ENCODE results near the gene TMEM271.

The TMEM271 gene

GRCh38 chr4:531721-532565, 44.2 kb downstream of the TMEM271 start:
- no peak for DNase-seq

GRCh38 chr4:531076-531475, 45.0 kb downstream of the TMEM271 start:
- no peak for DNase-seq

DNA sequence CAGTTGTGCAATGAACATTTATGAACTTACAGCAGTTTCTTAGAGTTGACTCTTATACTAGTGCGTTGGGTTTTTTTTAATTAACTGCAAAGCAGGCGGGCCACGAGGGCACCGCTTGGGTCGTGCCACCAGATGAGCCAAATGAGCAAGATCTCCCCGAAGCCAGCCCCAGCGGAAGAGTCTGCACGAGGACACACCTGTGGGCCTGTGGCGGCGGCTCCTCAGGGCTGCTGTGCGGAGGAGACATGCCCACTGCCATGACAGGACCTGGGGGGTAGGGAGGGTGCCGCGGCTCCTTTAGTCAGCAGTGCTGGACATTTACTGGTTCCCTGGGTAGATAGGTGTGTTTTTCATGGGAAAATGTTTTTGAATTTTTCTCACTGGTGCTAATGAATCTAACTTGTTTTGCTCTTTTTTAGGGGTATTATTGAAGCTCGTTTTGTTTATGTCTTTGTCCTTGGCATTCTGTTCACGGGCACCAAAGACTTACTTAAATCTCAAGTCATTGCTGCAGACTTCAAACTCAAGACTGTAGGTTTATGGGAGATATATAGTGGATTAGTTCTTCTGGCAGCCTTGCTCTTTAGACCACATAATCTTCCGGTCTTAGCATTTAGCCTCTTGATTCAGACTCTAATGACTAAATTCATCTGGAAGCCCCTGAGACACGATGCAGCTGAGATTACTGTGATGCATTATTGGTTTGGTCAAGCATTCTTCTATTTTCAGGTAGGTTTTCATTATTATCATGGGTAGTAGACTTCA, 45.9 kb downstream of the TMEM271 start:
- no peak for DNase-seq

DNA sequence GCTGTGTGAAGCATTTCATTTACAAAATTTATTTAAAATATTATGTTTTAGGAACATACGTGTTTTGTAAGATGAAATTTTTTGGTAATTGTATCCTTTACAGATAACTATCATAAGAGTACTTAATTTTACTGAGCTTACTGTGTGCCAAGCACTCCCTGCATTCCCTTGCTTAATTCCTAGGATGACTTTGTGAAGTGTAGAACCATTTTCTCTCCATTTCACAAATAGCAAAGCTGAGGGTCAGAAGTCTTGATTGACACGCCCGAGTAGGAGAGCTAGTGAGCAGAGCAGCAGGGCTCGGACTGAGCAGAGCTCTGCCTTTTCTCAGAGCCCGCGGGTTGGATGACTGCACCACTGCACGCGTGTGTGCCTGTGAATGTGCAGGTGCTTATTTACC, 46.5 kb downstream of the TMEM271 start:
- no peak for DNase-seq

DNA sequence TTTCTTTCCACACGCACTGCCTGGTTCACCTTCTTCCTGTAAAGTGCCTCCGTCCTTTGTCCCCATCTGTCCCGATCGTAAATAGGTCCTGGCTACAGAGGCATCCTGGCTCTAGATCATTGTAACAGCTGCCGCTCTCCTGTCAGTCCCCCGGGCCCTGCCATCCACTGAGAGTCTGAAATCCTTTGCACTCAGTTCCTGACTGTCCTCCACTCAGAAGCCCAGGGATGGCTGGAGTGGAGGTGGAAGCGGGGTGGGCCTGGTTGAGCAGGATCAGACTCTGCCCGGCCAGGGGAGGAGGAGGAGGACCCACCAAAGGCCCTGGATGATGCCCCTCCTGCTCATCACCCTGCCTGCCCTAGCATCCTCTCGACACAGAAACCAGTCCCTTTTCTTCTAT, 47.3 kb downstream of the TMEM271 start:
- DNase-seq = no peak

GRCh38 chr4:528296-528695, 47.8 kb downstream of the TMEM271 start:
- DNase-seq = no peak

DNA sequence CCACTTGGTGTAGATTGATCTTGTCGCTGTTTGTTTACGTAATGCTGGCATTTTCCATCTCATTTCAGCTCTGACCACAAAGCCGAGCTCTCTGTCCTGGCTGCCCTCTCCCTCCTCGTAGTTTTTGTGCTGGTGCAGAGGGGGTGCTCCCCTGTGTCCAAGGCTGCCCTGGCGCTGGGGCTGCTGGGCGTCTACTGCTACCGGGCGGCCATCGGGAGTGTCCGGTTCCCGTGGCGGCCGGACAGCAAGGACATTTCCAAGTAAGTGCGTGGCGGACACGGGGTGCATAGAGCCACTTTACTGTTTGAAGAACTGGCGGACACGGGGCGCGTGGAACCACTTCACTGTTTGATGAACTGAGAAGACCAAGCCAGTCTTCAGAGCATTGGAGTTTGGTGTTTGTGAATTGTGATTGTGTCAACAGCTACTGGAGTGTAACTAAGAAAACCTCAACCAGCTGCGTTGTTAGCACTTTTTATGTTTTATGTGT, 49.1 kb downstream of the TMEM271 start:
- DNase-seq = no peak

GRCh38 chr4:526189-526909, 49.7 kb downstream of the TMEM271 start:
- DNase-seq = no peak

GRCh38 chr4:525660-526059, 50.4 kb downstream of the TMEM271 start:
- no peak for DNase-seq

DNA sequence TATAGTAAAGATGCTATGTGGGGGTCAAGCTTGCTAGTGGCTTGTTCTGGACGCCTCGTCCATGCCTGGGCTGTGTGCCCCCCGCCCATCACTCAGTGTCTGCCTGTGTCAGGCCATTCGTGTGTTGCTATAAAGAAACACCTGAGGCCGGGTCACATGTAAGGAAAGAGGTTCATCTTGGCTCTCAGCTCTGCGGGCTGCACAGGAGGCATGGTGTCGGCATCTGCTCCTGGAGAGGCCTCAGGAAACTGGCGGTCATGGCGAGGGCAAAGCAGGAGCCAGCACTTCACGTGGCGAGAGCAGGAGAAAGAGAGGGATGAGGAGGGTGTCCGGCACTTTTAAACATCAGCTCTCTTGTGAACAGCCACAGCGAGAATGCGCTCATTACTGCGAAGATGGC, 51.9 kb downstream of the TMEM271 start:
- no peak for DNase-seq
